K562 (cell line): ENCODE data around the gene NABP1. TPM values are rescaled to one million over a fixed set of nuclear protein-coding genes. Genes with fewer than 3 reads are reported as not detected.
A peak's percentile ranks its signal among the peaks of the same experiment; 100 is the strongest.

Experiments
- ATAC-seq: fragments of 200-7000 bp; cut with Tn5 transposase; 3 replicates; pipeline ENCODE4 v1.9.1; 2020; ENCODE audit warnings: moderate library complexity
- BruUV-seq: library from RNA; stranded (reverse); fragments of 400-500 nt; replicated peaks from 2 replicates; lab custom pipeline; 2021; lab: Mats Ljungman, UMichigan
- CTCF ChIA-PET: fragments of 300-600 bp; formaldehyde crosslinking; extraction: SDS; loops from one replicate; lab custom pipeline; 2021; ENCODE audit warnings: low intra/inter-chr PET ratio; lab: Yijun Ruan, JAX
- POLR2A ChIA-PET: fragments of 300-600, 350-650 bp; sonication (Branson Sonifier 250); formaldehyde crosslinking; extraction: SDS; loops from one replicate; lab custom pipeline; 2021; ENCODE audit warnings: antibody characterized with exemption, inconsistent platforms; lab: Yijun Ruan, JAX
- DNase-seq, 4 experiments: peaks; one replicate each; pipeline versions ENCODE4 v3.0.0 to v3.0.0-alpha.2; 2011 to 2018; ENCODE audit warnings: low spot score in 3 of 4, mixed read lengths in 3 of 4; ENCODE audit errors: extremely low read depth in 1 of 4
- FAIRE-seq: peaks from 2 replicates; lab custom pipeline; 2011; peaks lifted over from hg19 to GRCh38; lab: Jason Lieb, UNC
- H2AFZ ChIP-seq: 2 replicates; pipeline ENCODE4 v1.6.0; 2011; ENCODE audit warnings: low read depth, low read length, control low read depth, inconsistent platforms
- H3K27ac ChIP-seq: fragments of 200-600 bp; 3 replicates; pipeline ENCODE4 v1.8.0; 2011; ENCODE audit warnings: low read depth, mild to moderate bottlenecking, control low read depth, inconsistent platforms, low read length, moderate library complexity, mixed read lengths; ENCODE audit errors: extremely low read depth
- H3K27me3 ChIP-seq, 2 experiments: fragments of 300-600 bp in 1 of 2; 2 replicates in 1 of 2; 3 replicates in 1 of 2; pipeline versions ENCODE4 v1.6.0 to v1.8.0; 2011; ENCODE audit warnings: inconsistent platforms in 2 of 2, low read length in 2 of 2, mild to moderate bottlenecking in 1 of 2, mixed read lengths in 1 of 2, moderate library complexity in 1 of 2; ENCODE audit not compliant: control insufficient read depth in 2 of 2, insufficient read depth in 2 of 2
- H3K36me3 ChIP-seq: fragments of 300-600 bp; 3 replicates; pipeline ENCODE4 v1.8.0; 2011; ENCODE audit warnings: mild to moderate bottlenecking, low read length, inconsistent platforms; ENCODE audit not compliant: control insufficient read depth, insufficient read depth
- H3K4me1 ChIP-seq, 2 experiments: fragments of 200-600 bp in 1 of 2; replicated peaks in 1 of 2; 2 replicates in 1 of 2; 3 replicates in 1 of 2; pipeline versions ENCODE4 v1.5.1 to v1.8.0; 2011; ENCODE audit warnings: inconsistent platforms in 2 of 2, low read length in 2 of 2, mild to moderate bottlenecking in 1 of 2, mixed read lengths in 1 of 2, moderate library complexity in 1 of 2; ENCODE audit not compliant: control insufficient read depth in 2 of 2, insufficient read depth in 2 of 2
- H3K4me2 ChIP-seq: 2 replicates; pipeline ENCODE4 v1.6.1; 2011; ENCODE audit warnings: low read length, control low read depth, inconsistent platforms, mixed read lengths; ENCODE audit not compliant: insufficient read depth
- H3K4me3 ChIP-seq: fragments of 200-600 bp; sonication (generic), shearing (Covaris generic); 2 replicates; pipeline ENCODE4 v1.5.1; 2016; ENCODE audit warnings: control low read depth, inconsistent platforms
- H3K79me2 ChIP-seq: fragments of 200-600 bp; 3 replicates; pipeline ENCODE4 v1.8.0; 2011; ENCODE audit warnings: low read length, inconsistent platforms; ENCODE audit not compliant: control insufficient read depth, insufficient read depth
- H3K9ac ChIP-seq, 2 experiments: 2 replicates each; pipeline versions ENCODE4 v1.6.0 to v1.6.1; 2011; ENCODE audit warnings: low read depth in 2 of 2, low read length in 2 of 2, control low read depth in 1 of 2, inconsistent platforms in 1 of 2, mild to moderate bottlenecking in 1 of 2, mixed read lengths in 1 of 2; ENCODE audit not compliant: insufficient read depth in 1 of 2
- H3K9me1 ChIP-seq: one replicate; pipeline ENCODE4 v1.6.0; 2011; ENCODE audit warnings: inconsistent platforms, mild to moderate bottlenecking, low read length, moderate library complexity; ENCODE audit not compliant: control insufficient read depth, insufficient read depth
- H3K9me3 ChIP-seq: replicated peaks from 2 replicates; pipeline ENCODE4 v1.5.1; 2011; ENCODE audit warnings: low read depth, low read length, inconsistent platforms; ENCODE audit not compliant: control insufficient read depth, insufficient read depth
- H4K20me1 ChIP-seq: replicated peaks from 2 replicates; pipeline ENCODE4 v1.6.1; 2011; ENCODE audit warnings: low read length, inconsistent platforms, mixed read lengths; ENCODE audit not compliant: control insufficient read depth, insufficient read depth
- FOXO4 ChIP-seq: fragments of 450-650 bp; formaldehyde crosslinking; IDR thresholded peaks from 2 replicates; pipeline ENCODE4 v1.4.0; 2020; ENCODE audit warnings: mild to moderate bottlenecking, moderate library complexity
- NR0B1 ChIP-seq: fragments of 450-650 bp; IDR thresholded peaks from one replicate; pipeline ENCODE4 v1.6.1; 2018; ENCODE audit warnings: mild to moderate bottlenecking, moderate library complexity; ENCODE audit not compliant: partially characterized antibody
- SPI1 ChIP-seq: IDR thresholded peaks from 2 replicates; pipeline ENCODE4 v1.6.1; 2011; ENCODE audit warnings: low read depth, low read length, control low read depth, borderline replicate concordance
- WGBS: fragments of 100-300 bp; shearing (Covaris generic); methylation state at CpG from one replicate; pipeline ENCODE4 v1.1.6; 2016; ENCODE audit warnings: low coverage, mixed read lengths; ENCODE audit not compliant: insufficient coverage; ENCODE audit errors: missing lambda C conversion rate; 5-methylcytosine and 5-hydroxymethylcytosine counted together
- in situ Hi-C: fragments of 300-500 bp; cut with MboI; formaldehyde crosslinking; loops from 4 replicates; pipeline ENCODE4 v1.15.0; 2018; ENCODE audit warnings: inconsistent platforms, mixed read lengths
- intact Hi-C: fragments of 100-400 bp; cut with micrococcal nuclease; formaldehyde crosslinking; loops from 2 replicates; pipeline ENCODE4 v1.14.2; 2022
- polyA plus RNA-seq, 8 experiments: library from polyadenylated mRNA; depleted of rRNA in 4 of 8; stranded (reverse) in 5 of 8; unstranded in 3 of 8; fragments of >200 nt; fragmentation: Nextera tagmentation in 2 of 8; fragmentation: Illumina TruSeq in 1 of 8; extraction: Ambion mirVana in 2 of 8; extraction: Trizol in 1 of 8; gene quantifications; 2 replicates each; pipeline versions ENCODE4 v1.2.1 to v1.2.3, GENCODE V29; 2011 to 2014; ENCODE audit warnings: inconsistent platforms in 1 of 8, missing spikeins in 1 of 8
- total RNA-seq, 7 experiments: library from RNA; depleted of rRNA in 6 of 7; stranded (reverse); fragments of >200 nt in 6 of 7; fragmentation: Illumina TruSeq in 2 of 7; extraction: Trizol in 2 of 7; gene quantifications; 2 replicates each; pipeline versions ENCODE4 v1.2.1 to v1.2.3, GENCODE V29; 2011 to 2021; ENCODE audit warnings: low replicate concordance in 1 of 7

NABP1 gene
- total and polyA plus RNA-seq, 9 of the 15 experiments (the other 6 are each of a cell fraction or from before 2014, with no cell fraction given) = 12.8 to 44.0 (median 20.2) TPM

GRCh38 chr2:191650896-191651773, 26.8 kb upstream of the NABP1 start (continued):
- TF ChIP-seq FOXO4 = no peak

GRCh38 chr2:191653667-191654391, 24.1 kb upstream of the NABP1 start:
- ATAC-seq = no peak
- Histone ChIP-seq H3K79me2 (no peaks in the 10 kb centered on the region), H3K4me3 (no peak overlapping the region), H3K9ac (no peak overlapping the region), H3K4me2 (no peak overlapping the region), H3K27ac (no peak overlapping the region), H3K4me1 (peaks cover 0 to 4% of the 10 kb centered on the region in 2 experiments; a peak in 1 of 5 replicates), H3K36me3 (no peaks in the 10 kb centered on the region), H4K20me1 (no peaks in the 10 kb centered on the region), H2AFZ (no peak overlapping the region), H3K9me1 (no peaks in the 10 kb centered on the region), H3K9me3 (no peaks in the 10 kb centered on the region), H3K27me3 (no peaks in the 10 kb centered on the region)
- BruUV-seq = no TSS peak
- 67% methylated on average over 5 of the region's 5 CpGs for WGBS
- TF ChIP-seq NR0B1 (no peak), SPI1 (peak; percentile 39; the same call in 1 of the 2 replicates)
- in situ Hi-C loops (no loop called here), intact Hi-C loops (no loop called here)
- ChIA-PET CTCF (no interaction called here), POLR2A (interaction anchor here (1.8 kb wide), 1 partner anchor 15 kb away, joined by 5 read pairs; no protein-coding TSS in a partner anchor)
- no peak for FAIRE-seq
- DNase-seq = no peak
